Activated effector memory CD4-positive, alpha-beta T cell treated with anti-CD3 and anti-CD28 coated beads, Interleukin-2, amount 50 U/mL, for 16 hours (primary cell): ENCODE data around the gene NT5DC2.

ENCODE experiments used
- DNase-seq: peaks from one replicate; pipeline ENCODE4 v3.0.0-alpha.2; 2020

NT5DC2 gene

GRCh38 chr3:52509753-52510328 lies 23.8 kb downstream of the NT5DC2 start:
- no peak for DNase-seq

GRCh38 chr3:52507359-52507758 lies 26.3 kb downstream of the NT5DC2 start:
- DNase-seq, result no peak

- DNase-seq, result no peak
Measured at GRCh38 chr3:52506266-52506966, 27.2 kb downstream of the NT5DC2 start.

- no peak for DNase-seq
Measured at GRCh38 chr3:52504977-52505376, 28.7 kb downstream of the NT5DC2 start.

GRCh38 chr3:52503788-52504424 lies 29.8 kb downstream of the NT5DC2 start:
- DNase-seq, result no peak

GRCh38 chr3:52502808-52503350 lies 30.8 kb downstream of the NT5DC2 start:
- no peak for DNase-seq

GRCh38 chr3:52502001-52502400 lies 31.7 kb downstream of the NT5DC2 start:
- no peak for DNase-seq

GRCh38 chr3:52501046-52501445 lies 32.6 kb downstream of the NT5DC2 start:
- no peak for DNase-seq

- no peak for DNase-seq
Measured at GRCh38 chr3:52498137-52499054, 35.3 kb downstream of the NT5DC2 start.

- no peak for DNase-seq
Measured at GRCh38 chr3:52495777-52496602, 37.7 kb downstream of the NT5DC2 start.

GRCh38 chr3:52494886-52495495 lies 38.7 kb downstream of the NT5DC2 start, which contains the start of gene STAB1:
Gene STAB1, plus strand, starts transcription at chr3:52495338. Its CDS starts 76 bp downstream, at chr3:52495414.
- DNase-seq, result no peak

GRCh38 chr3:52494445-52494844 lies 39.2 kb downstream of the NT5DC2 start:
- no peak for DNase-seq

- no peak for DNase-seq
Measured at GRCh38 chr3:52493232-52494017, 40.2 kb downstream of the NT5DC2 start.

GRCh38 chr3:52492059-52492458 lies 41.6 kb downstream of the NT5DC2 start:
- DNase-seq, result no peak

- no peak for DNase-seq
Measured at GRCh38 chr3:52490939-52491526, 42.6 kb downstream of the NT5DC2 start.

GRCh38 chr3:52490035-52490938 lies 43.4 kb downstream of the NT5DC2 start:
- DNase-seq, result no peak

- DNase-seq, result no peak
Measured at GRCh38 chr3:52489453-52489852, 44.2 kb downstream of the NT5DC2 start.

- DNase-seq, result no peak
Measured at GRCh38 chr3:52488746-52489145, 44.9 kb downstream of the NT5DC2 start.
